Measurements from ENCODE around the gene CHPF.

CHPF gene

DNA sequence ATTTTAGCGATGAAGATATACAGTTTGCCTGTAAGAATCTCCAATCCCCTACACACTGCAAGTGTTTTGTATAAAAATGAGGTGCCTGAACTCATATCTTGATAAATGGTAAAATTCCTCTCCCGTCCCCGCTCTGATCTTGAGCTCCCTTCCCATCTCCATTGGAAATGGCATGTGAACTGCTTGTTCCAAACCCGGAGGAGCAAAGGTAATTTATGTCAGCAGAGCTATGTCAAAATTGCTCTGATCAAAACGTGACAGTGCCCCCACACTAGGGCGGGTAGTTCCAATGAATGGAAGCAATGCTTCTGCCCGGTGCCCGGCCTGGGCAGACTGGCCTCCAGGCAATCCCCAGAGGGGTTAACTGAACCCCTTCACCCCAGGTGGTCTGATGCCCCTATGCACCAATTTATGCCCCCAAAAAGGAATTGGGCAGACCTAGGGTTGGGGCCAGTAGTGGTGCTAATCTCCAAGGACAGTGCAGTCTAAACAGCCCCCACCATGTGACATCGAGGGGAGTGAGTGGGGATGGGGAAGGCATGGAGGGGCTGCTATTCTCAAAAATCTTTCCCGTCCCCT is 48.6 kb downstream of the CHPF start:
- Histone ChIP-seq H3K4me3 (ENCODE audit: low read length) (no peak overlapping the region), H3K27me3 (ENCODE audit: control insufficient read depth, insufficient read depth, low read length) (peaks cover 22% of the 10 kb centered on the region), H3K9me3 (ENCODE audit: control insufficient read depth, low read depth, low read length) (no peaks in the 10 kb centered on the region), H3K36me3 (ENCODE audit: control insufficient read depth, low read depth, low read length) (no peaks in the 10 kb centered on the region), H3K4me1 (ENCODE audit: control insufficient read depth, low read depth, low read length) (peaks cover 13% of the 10 kb centered on the region), H3K27ac (ENCODE audit: low read length) (no peak overlapping the region), H3K9ac (ENCODE audit: low read length) (no peak overlapping the region)

DNA sequence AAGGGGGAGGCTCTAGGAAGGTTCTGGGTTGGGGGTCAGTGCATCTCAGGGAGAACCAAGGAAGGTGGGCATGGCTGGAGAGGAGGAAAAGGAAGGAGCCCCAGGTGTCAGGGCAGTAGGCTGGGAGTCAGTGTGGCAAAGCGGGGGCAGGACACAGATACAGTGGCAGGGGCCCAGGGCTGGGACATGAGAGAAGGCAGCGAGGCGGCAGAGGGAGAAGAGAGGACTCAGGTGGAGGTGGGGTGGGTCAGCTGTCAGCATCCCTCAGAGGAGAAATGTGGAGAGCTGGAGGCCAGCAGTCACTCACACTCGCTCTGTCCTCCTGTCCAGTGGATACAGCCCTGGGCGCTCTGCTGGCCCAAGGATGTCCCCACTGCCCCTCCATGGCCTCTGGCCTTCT is 50.5 kb downstream of the CHPF start:
- H3K9ac ChIP-seq (ENCODE audit: low read length): no peak overlapping the region
- no peak overlapping the region for H3K27ac ChIP-seq (ENCODE audit: low read length)

DNA sequence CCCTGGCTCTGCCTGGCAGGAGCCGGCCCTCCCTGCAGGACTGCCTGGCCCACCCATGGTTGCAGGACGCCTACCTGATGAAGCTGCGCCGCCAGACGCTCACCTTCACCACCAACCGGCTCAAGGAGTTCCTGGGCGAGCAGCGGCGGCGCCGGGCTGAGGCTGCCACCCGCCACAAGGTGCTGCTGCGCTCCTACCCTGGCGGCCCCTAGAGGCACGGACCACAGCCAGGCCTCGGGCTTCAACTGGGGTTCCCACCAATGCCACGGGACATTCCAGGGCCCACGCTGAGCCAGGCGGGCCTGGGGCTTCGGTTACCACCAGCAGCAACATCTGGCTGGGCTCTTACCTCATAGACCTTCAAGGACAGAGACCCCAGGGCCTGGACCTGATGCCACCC is 51.0 kb downstream of the CHPF start:
- Histone ChIP-seq H3K36me3 (ENCODE audit: control insufficient read depth, low read depth, low read length) (no peaks in the 10 kb centered on the region), H3K4me1 (ENCODE audit: control insufficient read depth, low read depth, low read length) (peaks cover 3% of the 10 kb centered on the region), H3K9me3 (ENCODE audit: control insufficient read depth, low read depth, low read length) (no peaks in the 10 kb centered on the region), H3K27ac (ENCODE audit: low read length) (no peak overlapping the region), H3K9ac (ENCODE audit: low read length) (no peak overlapping the region), H3K27me3 (ENCODE audit: control insufficient read depth, insufficient read depth, low read length) (peaks cover 24% of the 10 kb centered on the region), H3K4me3 (ENCODE audit: low read length) (no peak overlapping the region)

More for the DNA sequence above, 50.5 kb downstream of the CHPF start:
- Histone ChIP-seq H3K27me3 (ENCODE audit: control insufficient read depth, insufficient read depth, low read length) (peaks cover 22% of the 10 kb centered on the region), H3K4me1 (ENCODE audit: control insufficient read depth, low read depth, low read length) (peaks cover 3% of the 10 kb centered on the region), H3K4me3 (ENCODE audit: low read length) (no peak overlapping the region), H3K36me3 (ENCODE audit: control insufficient read depth, low read depth, low read length) (no peaks in the 10 kb centered on the region), H3K9me3 (ENCODE audit: control insufficient read depth, low read depth, low read length) (no peaks in the 10 kb centered on the region)

DNA sequence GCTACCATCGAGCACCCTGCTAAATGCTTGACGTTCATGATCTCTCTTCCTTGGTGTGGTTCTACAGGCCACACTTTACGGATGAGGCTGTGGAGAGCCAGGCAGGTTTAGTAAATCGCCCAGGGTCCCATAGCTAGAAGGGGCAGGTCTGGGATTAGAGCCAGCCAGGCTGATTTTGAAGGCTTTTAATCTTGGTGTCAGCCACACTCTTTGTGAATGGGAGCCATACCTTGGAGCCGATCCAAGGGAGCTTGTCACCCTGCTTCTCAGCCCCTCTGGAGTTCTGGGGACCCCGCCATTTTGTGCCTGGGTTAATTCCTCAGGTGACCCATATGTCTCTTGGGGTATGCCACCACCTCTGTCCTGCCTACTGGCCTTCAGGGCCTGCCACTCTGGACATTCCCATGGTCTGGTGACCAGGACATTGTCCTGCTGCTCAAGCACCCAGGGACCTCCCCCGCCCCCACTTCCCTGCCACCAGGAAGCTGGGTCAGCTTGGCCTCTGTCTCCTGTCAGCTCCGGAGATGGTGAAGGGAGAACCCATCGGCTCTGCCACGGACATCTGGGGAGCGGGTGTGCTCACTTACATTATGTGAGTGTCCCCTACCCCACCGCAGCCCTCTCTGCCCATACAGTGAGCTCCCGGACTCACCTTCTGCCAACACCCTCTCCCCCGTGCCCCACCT is 52.2 kb downstream of the CHPF start:
- peaks cover 12% of the 10 kb centered on the region for H3K4me1 ChIP-seq (ENCODE audit: control insufficient read depth, low read depth, low read length)
- H3K36me3 ChIP-seq (ENCODE audit: control insufficient read depth, low read depth, low read length): no peaks in the 10 kb centered on the region
- H3K9ac ChIP-seq (ENCODE audit: low read length): no peak overlapping the region
- H3K4me3 ChIP-seq (ENCODE audit: low read length): no peak overlapping the region
- no peak overlapping the region for H3K27ac ChIP-seq (ENCODE audit: low read length)
- no peaks in the 10 kb centered on the region for H3K9me3 ChIP-seq (ENCODE audit: control insufficient read depth, low read depth, low read length)
- H3K27me3 ChIP-seq (ENCODE audit: control insufficient read depth, insufficient read depth, low read length): peaks cover 23% of the 10 kb centered on the region

DNA sequence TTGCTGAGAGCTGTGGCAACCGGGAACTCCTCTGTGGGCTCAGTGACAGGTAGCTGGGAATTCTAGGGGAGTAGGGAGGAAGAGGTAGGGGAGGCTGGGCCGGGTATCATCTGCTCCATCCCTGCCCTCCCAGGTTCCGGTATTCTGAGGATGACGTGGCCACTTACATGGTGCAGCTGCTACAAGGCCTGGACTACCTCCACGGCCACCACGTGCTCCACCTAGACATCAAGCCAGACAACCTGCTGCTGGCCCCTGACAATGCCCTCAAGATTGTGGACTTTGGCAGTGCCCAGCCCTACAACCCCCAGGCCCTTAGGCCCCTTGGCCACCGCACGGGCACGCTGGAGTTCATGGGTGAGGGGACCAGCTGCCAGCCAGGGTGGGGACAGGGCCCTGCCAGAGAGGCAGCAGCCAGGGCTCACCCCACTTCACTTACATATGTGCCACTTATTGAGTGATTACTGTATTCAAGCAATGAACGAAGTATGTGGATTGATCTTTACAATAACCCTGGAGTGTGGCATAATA is 52.9 kb downstream of the CHPF start:
- Histone ChIP-seq H3K9ac (ENCODE audit: low read length) (no peak overlapping the region), H3K27ac (ENCODE audit: low read length) (no peak overlapping the region), H3K4me3 (ENCODE audit: low read length) (no peak overlapping the region), H3K36me3 (ENCODE audit: control insufficient read depth, low read depth, low read length) (no peaks in the 10 kb centered on the region), H3K27me3 (ENCODE audit: control insufficient read depth, insufficient read depth, low read length) (peaks cover 23% of the 10 kb centered on the region), H3K4me1 (ENCODE audit: control insufficient read depth, low read depth, low read length) (peaks cover 19% of the 10 kb centered on the region), H3K9me3 (ENCODE audit: control insufficient read depth, low read depth, low read length) (no peaks in the 10 kb centered on the region)

DNA sequence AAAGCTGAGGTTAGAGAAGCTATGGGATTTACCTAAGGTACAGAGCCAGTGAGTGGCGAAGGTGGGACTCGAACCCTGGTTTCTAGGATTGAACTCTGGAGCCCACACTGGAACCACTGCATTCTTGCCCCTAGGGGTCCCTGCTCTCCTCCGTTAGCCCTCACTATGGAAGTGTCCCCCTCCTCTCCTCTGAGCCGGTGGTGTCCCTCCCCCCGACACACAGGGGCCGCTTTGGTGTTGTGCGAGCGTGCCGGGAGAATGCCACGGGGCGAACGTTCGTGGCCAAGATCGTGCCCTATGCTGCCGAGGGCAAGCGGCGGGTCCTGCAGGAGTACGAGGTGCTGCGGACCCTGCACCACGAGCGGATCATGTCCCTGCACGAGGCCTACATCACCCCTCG is 53.4 kb downstream of the CHPF start:
- Histone ChIP-seq H3K4me1 (ENCODE audit: control insufficient read depth, low read depth, low read length) (peaks cover 21% of the 10 kb centered on the region), H3K4me3 (ENCODE audit: low read length) (no peak overlapping the region), H3K9ac (ENCODE audit: low read length) (no peak overlapping the region), H3K27ac (ENCODE audit: low read length) (no peak overlapping the region), H3K36me3 (ENCODE audit: control insufficient read depth, low read depth, low read length) (no peaks in the 10 kb centered on the region), H3K27me3 (ENCODE audit: control insufficient read depth, insufficient read depth, low read length) (peaks cover 27% of the 10 kb centered on the region), H3K9me3 (ENCODE audit: control insufficient read depth, low read depth, low read length) (no peaks in the 10 kb centered on the region)

DNA sequence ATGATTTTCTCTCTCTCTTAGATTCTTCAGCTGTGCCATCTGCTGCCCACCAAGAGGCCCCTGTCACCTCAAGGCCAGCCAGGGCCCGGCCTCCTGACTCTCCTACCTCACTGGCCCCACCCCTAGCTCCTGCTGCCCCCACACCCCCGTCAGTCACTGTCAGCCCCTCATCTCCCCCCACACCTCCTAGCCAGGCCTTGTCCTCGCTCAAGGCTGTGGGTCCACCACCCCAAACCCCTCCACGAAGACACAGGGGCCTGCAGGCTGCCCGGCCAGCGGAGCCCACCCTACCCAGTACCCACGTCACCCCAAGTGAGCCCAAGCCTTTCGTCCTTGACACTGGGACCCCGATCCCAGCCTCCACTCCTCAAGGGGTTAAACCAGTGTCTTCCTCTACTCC is 54.3 kb downstream of the CHPF start:
- Histone ChIP-seq H3K4me3 (ENCODE audit: low read length) (no peak overlapping the region), H3K9ac (ENCODE audit: low read length) (no peak overlapping the region), H3K9me3 (ENCODE audit: control insufficient read depth, low read depth, low read length) (no peaks in the 10 kb centered on the region), H3K4me1 (ENCODE audit: control insufficient read depth, low read depth, low read length) (peaks cover 23% of the 10 kb centered on the region), H3K27me3 (ENCODE audit: control insufficient read depth, insufficient read depth, low read length) (peaks cover 36% of the 10 kb centered on the region), H3K27ac (ENCODE audit: low read length) (no peak overlapping the region), H3K36me3 (ENCODE audit: control insufficient read depth, low read depth, low read length) (no peaks in the 10 kb centered on the region)
